Neural progenitor cell (in vitro differentiated cells): ENCODE data around the gene IPCEF1.

Experiments used
- CTCF ChIP-seq: fragments of 200-600 bp; sonication (generic); IDR thresholded peaks from 2 replicates; pipeline ENCODE4 v1.5.1; 2017; ENCODE audit warnings: antibody characterized with exemption, mild to moderate bottlenecking
- EZH2 ChIP-seq: fragments of 200-600 bp; sonication (generic); IDR thresholded peaks from 2 replicates; pipeline ENCODE4 v1.6.1; 2017; ENCODE audit warnings: antibody characterized with exemption, mild to moderate bottlenecking, moderate library complexity

- no peak for TF ChIP-seq CTCF
- TF ChIP-seq EZH2 = no peak
These were observed 109.9 kb downstream of the IPCEF1 start for GRCh38 chr6:154246723-154247118.
